Measurements from ENCODE around the gene TMEM60.

DNA sequence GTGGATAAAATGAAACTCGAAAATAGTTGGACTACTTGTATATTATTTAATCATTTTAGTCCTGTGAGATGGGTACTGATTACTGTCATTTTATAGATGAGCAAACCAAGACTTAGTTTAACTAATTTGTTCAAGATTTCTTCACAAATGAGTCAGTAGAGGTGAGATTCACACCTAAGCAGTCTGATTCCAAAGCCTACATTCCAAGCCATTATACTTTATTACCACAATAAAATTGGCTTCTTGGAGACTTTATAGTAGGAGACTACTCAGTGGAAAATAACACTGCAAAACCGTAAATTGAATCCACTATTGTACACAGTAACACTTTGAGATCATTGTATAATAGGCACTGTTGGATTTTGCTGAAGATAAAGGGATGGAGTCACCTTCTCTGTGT, 2.5 kb upstream of the TMEM60 start:
- TF ChIP-seq, protein P1, sequence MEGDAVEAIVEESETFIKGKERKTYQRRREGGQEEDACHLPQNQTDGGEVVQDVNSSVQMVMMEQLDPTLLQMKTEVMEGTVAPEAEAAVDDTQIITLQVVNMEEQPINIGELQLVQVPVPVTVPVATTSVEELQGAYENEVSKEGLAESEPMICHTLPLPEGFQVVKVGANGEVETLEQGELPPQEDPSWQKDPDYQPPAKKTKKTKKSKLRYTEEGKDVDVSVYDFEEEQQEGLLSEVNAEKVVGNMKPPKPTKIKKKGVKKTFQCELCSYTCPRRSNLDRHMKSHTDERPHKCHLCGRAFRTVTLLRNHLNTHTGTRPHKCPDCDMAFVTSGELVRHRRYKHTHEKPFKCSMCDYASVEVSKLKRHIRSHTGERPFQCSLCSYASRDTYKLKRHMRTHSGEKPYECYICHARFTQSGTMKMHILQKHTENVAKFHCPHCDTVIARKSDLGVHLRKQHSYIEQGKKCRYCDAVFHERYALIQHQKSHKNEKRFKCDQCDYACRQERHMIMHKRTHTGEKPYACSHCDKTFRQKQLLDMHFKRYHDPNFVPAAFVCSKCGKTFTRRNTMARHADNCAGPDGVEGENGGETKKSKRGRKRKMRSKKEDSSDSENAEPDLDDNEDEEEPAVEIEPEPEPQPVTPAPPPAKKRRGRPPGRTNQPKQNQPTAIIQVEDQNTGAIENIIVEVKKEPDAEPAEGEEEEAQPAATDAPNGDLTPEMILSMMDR (IDR thresholded peaks at IDR 0.05), result no peak
- TF ChIP-seq POLR2A (IDR thresholded peaks at IDR 0.05) (no peak), POLR2AphosphoS5 (IDR thresholded peaks at IDR 0.05) (no peak)
